ENCODE results near the gene RHO. TPM values are rescaled to one million over a fixed set of nuclear protein-coding genes. Genes with fewer than 3 reads are reported as not detected.

Gene RHO
- total and polyA plus RNA-seq, 2 experiments from 2014 or later: 0.19 TPM; not detected in 1

- TF ChIP-seq CTCF (IDR thresholded peaks at IDR 0.05; ENCODE audit: poor library complexity): no peak
- no peak for TF ChIP-seq EZH2 (IDR thresholded peaks at IDR 0.05; ENCODE audit: borderline replicate concordance)
- TF ChIP-seq EZH2phosphoT487 (IDR thresholded peaks at IDR 0.05; ENCODE audit: low read depth, severe bottlenecking, unreplicated experiment): no peak
- Histone ChIP-seq H3K4me2 (no peak overlapping the region), H3K4me3 (no peak overlapping the region), H3K4me1 (ENCODE audit: insufficient read depth) (no peaks in the 10 kb centered on the region), H2AFZ (no peak overlapping the region), H3K9me2 (replicated peaks; ENCODE audit: insufficient read depth) (no peaks in the 10 kb centered on the region), H3K27me3 (no peaks in the 10 kb centered on the region), H3K79me2 (no peaks in the 10 kb centered on the region), H3K27ac (no peak overlapping the region), H3K9me3 (ENCODE audit: low read depth) (no peaks in the 10 kb centered on the region), H4K20me1 (ENCODE audit: insufficient read depth, poor library complexity, severe bottlenecking) (no peaks in the 10 kb centered on the region), H3K36me3 (replicated peaks; ENCODE audit: insufficient read depth, low read depth) (no peaks in the 10 kb centered on the region)
- DNase-seq (ENCODE audit: low spot score): no peak
- 92% methylated on average over 6 of the region's 6 CpGs for WGBS (ENCODE audit: low lambda C conversion rate, missing lambda C conversion rate)
Observed at GRCh38 chr3:129505341-129505740, 23.1 kb upstream of the RHO start.

- H3K9me3 ChIP-seq (ENCODE audit: low read depth): no peaks in the 10 kb centered on the region
- no peaks in the 10 kb centered on the region for H3K9me2 ChIP-seq (replicated peaks; ENCODE audit: insufficient read depth)
- DNase-seq (ENCODE audit: low spot score): no peak
- TF ChIP-seq EZH2 (IDR thresholded peaks at IDR 0.05; ENCODE audit: borderline replicate concordance) (no peak), EZH2phosphoT487 (IDR thresholded peaks at IDR 0.05; ENCODE audit: low read depth, severe bottlenecking, unreplicated experiment) (no peak), CTCF (IDR thresholded peaks at IDR 0.05; ENCODE audit: poor library complexity) (no peak)
- 86% methylated on average over 9 of the region's 9 CpGs for WGBS (ENCODE audit: low lambda C conversion rate, missing lambda C conversion rate)
- no peaks in the 10 kb centered on the region for H4K20me1 ChIP-seq (ENCODE audit: insufficient read depth, poor library complexity, severe bottlenecking)
- H3K4me1 ChIP-seq (ENCODE audit: insufficient read depth): no peaks in the 10 kb centered on the region
- H3K4me3 ChIP-seq: no peak overlapping the region
- H3K79me2 ChIP-seq: no peaks in the 10 kb centered on the region
- no peak overlapping the region for H3K27ac ChIP-seq
- H3K27me3 ChIP-seq: no peaks in the 10 kb centered on the region
- H3K4me2 ChIP-seq: no peak overlapping the region
- no peaks in the 10 kb centered on the region for H3K36me3 ChIP-seq (replicated peaks; ENCODE audit: insufficient read depth, low read depth)
- no peak overlapping the region for H2AFZ ChIP-seq
Observed at GRCh38 chr3:129506231-129506742, 22.2 kb upstream of the RHO start.

GRCh38 chr3:129507181-129507831, 21.1 kb upstream of the RHO start:
- H3K4me2 ChIP-seq: no peak overlapping the region
- no peak overlapping the region for H3K27ac ChIP-seq
- DNase-seq (ENCODE audit: low spot score): no peak
- H4K20me1 ChIP-seq (ENCODE audit: insufficient read depth, poor library complexity, severe bottlenecking): no peaks in the 10 kb centered on the region
- H3K4me3 ChIP-seq: no peak overlapping the region
- WGBS (ENCODE audit: low lambda C conversion rate, missing lambda C conversion rate): 94% methylated on average over 9 of the region's 9 CpGs
- no peaks in the 10 kb centered on the region for H3K79me2 ChIP-seq
- H3K36me3 ChIP-seq (replicated peaks; ENCODE audit: insufficient read depth, low read depth): no peaks in the 10 kb centered on the region
- no peaks in the 10 kb centered on the region for H3K4me1 ChIP-seq (ENCODE audit: insufficient read depth)
- no peak for TF ChIP-seq CTCF (IDR thresholded peaks at IDR 0.05; ENCODE audit: poor library complexity)
- no peaks in the 10 kb centered on the region for H3K9me2 ChIP-seq (replicated peaks; ENCODE audit: insufficient read depth)
- H3K27me3 ChIP-seq: no peaks in the 10 kb centered on the region
- no peak overlapping the region for H2AFZ ChIP-seq
- no peaks in the 10 kb centered on the region for H3K9me3 ChIP-seq (ENCODE audit: low read depth)
